Fibroblast of peridontal ligament (primary cell): ENCODE data around the gene TMBIM4.
"Not testable (repeated sequence)": the region's sequence is repeated elsewhere in the genome, so short reads cannot be mapped to it uniquely, and the experiment has no call there.

Experiments used
- DNase-seq: peaks from one replicate; pipeline ENCODE4 v3.0.0-alpha.2; 2010; ENCODE audit errors: extremely low read depth

TMBIM4 gene, protein sequence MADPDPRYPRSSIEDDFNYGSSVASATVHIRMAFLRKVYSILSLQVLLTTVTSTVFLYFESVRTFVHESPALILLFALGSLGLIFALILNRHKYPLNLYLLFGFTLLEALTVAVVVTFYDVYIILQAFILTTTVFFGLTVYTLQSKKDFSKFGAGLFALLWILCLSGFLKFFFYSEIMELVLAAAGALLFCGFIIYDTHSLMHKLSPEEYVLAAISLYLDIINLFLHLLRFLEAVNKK

DNA sequence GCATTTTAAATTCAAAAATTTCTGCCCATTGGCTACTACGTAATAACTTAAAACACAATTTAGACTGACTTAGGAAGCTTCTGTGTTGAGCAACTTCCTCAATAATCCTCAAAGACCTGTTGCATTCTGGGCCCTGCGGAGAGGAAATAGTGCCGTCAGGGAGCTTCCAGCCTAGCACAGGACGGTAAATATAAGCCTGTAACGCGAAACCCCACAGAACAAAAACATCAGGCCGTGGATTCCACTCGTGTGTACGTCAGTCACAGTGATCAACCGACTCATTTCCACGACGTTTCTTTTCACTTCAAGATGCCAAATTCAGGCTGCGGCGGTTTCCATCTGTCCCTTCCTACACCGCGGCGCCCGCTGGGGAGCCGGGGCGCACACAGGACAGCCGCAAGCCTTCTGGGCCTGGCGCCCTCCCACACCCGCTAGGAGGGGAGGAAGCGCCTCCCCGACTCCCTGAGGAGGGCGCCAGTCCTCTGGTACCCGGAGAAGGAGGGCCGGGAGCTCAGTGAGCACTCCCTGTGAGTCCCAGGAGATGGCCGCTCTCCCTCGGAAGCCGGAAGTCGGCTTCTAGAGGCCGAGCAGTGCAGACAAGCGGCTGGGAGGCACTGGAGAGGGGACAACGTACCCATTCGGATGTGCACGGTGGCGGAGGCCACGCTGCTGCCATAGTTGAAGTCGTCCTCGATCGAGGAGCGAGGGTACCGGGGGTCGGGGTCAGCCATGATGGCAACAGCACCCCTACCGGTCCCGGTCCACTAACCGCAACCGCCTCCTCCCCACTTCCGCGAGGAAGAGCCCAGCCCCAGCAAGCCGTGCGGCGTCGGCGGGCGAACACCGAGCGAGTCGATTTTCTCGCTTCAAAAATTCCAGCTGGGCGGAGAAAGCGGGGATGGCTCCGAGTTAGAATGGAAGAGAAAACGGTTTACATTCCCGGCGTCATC, at the start of gene TMBIM4:
TMBIM4 (minus strand) TSS at position 776 of the 950 bp plus-strand sequence; CDS start at position 731, 45 bp downstream.
- peak; percentile 96 for DNase-seq

- no peak for DNase-seq
These were observed 47.6 kb upstream of the TMBIM4 start for GRCh38 chr12:66217342-66217917.

DNA sequence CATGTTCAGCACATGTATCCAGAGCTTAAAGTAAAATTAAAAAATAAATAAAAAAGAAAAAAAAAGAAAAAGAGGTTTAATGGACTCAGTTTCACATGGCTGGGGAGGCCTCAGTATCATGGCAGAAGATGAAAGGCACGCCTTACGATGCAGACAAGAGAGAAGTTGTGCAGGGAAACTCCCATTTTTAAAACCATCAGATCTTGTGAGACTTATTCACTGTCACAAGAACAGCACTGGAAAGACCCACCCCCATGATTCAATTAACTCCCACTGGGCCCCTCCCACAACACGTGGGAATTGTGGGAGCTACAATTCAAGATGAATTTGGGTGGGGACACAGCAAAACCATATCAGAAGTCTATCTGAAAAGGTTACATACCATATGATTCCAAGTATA, 43.2 kb upstream of the TMBIM4 start:
- not testable (repeated sequence) for DNase-seq

DNA sequence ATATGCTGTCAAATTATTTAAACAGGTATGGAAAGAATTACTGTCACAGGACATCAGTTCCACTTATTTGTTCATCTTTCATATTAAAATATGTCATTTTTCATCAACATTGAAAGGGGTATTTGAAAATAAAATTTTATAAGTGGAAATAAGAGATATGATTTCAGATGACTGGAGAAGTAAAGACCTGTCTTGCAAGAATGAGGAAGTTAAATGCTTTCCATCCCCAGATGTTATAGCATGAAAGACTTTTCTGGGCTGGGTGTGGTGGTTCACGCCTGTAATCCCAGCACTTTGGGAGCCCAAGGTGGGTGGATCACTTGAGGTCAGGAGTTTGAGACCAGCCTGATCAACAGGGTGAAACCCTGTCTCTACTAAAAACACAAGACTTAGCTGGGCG, 41.8 kb upstream of the TMBIM4 start:
- not testable (repeated sequence) for DNase-seq

- DNase-seq, result peak; percentile 50
These were observed 41.0 kb upstream of the TMBIM4 start for GRCh38 chr12:66210840-66211239.

DNA sequence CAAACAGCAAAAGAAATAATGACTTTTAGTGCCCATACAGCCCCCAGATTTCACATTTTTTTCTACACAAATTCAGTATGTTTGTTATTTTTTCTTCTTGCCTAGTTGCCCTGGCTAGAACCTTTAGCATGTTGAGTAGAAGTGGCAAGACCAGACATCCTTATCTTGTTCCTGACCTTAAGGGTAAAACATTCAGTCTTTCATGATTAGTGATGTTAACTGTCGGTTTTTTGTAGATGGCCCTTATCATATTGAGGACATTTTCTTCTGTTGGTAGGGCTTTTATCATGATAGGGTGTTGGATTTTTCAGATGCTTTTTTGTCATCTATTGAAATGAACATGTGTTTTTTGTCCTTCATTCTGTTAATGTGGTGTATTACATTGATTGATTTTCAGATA, 36.3 kb upstream of the TMBIM4 start:
- DNase-seq, result no peak

GRCh38 chr12:66203820-66204219, 34.0 kb upstream of the TMBIM4 start:
- no peak for DNase-seq

- DNase-seq, result peak; percentile 13
These were observed 30.2 kb upstream of the TMBIM4 start for GRCh38 chr12:66199831-66200509.

GRCh38 chr12:66199141-66199540, 29.3 kb upstream of the TMBIM4 start:
- DNase-seq, result no peak

- DNase-seq, result peak; percentile 12
These were observed 27.7 kb upstream of the TMBIM4 start for GRCh38 chr12:66197495-66197921.

GRCh38 chr12:66196806-66197205, 27.0 kb upstream of the TMBIM4 start:
- no peak for DNase-seq

- no peak for DNase-seq
These were observed 25.4 kb upstream of the TMBIM4 start for GRCh38 chr12:66195242-66195641.

- no peak for DNase-seq
These were observed 24.3 kb upstream of the TMBIM4 start for GRCh38 chr12:66194122-66194521.

GRCh38 chr12:66191547-66192126, 21.8 kb upstream of the TMBIM4 start:
- DNase-seq, result no peak

DNA sequence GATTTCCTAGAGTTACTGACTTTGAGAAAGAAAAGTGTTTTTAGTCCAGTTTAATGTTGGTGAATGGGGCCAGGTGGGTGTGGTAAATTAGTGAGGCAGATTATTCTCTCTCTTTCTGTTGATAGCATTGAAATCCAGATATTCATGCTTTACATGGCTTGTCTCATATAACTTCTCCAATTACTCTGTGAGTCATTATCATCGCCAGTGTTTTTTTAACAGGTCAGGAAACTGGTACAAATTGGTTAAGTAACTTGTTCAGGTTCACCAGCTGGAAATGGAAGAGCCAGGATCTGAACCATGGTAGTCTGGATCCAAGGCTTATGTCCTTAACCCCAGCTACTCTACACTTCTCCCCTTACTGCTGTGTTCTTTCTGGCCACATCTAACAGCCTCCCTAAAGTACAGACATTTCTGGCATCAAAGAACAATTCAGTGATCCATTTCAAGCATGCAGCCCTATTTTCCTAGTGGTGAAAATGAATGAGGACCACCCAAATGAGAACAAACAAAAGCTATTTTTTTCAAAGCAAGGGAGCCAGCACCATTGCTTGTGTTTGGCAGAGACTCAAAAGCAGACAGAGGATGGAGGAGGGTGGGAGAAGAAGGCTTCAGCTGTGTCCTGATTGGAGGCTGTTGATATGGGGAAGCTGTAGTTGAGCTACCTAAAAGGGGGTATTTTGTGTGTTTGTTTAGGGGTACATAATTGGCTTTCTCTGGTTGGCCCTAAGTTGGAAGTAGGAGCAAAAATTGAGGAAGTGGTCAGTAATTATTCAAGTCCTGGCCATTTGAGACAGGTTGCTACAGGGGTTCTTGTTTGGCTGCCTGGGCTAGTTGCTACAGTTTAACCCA, 20.9 kb upstream of the TMBIM4 start:
- peak; percentile 13 for DNase-seq

GRCh38 chr12:66189889-66190288, 20.1 kb upstream of the TMBIM4 start:
- peak; percentile 10 for DNase-seq

DNA sequence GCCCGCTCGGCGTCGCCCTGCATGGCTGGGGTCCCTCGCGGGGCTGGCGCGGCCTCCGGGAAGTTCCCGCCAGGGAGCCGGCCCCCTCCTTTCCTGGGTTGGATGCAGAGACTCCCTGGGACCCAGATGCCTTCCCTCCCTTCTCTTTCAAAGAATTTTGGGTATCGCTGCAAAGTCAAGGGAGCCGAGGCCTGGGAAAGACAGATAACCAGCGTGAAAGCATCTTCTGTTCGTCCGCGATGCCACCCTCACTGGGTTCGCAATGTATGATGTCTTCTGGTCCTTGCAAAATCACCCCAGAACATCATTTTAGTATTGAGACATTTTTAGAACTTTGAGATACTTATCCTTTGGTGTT, 19.7 kb upstream of the TMBIM4 start:
- DNase-seq, result peak; percentile 8

GRCh38 chr12:66188584-66189485, 19.0 kb upstream of the TMBIM4 start, which contains the start of gene IRAK3:
IRAK3 (plus strand) TSS chr12:66189214; CDS start chr12:66189300, 86 bp downstream.
- peak; percentile 10 for DNase-seq

GRCh38 chr12:66187821-66188220, 18.0 kb upstream of the TMBIM4 start:
- DNase-seq, result no peak
